ENCODE measurements around the gene STAT6.

- TF ChIP-seq CTCF (IDR thresholded peaks at IDR 0.05; ENCODE audit: insufficient read depth, low read length, poor library complexity, severe bottlenecking) (no peak), EZH2phosphoT487 (conservative IDR thresholded peaks at IDR 0.05; ENCODE audit: low read length) (no peak)
These were observed 6.0 kb downstream of the STAT6 start for GRCh38 chr12:57105011-57105753.

Measured in SU-DHL-6 (cell line).